GM12874 (cell line): ENCODE measurements around the gene ZNF319.

Experiments used
- CTCF ChIP-seq: IDR thresholded peaks from 2 replicates; pipeline ENCODE4 v1.5.1; 2011; ENCODE audit warnings: low read depth, mild to moderate bottlenecking, control low read depth, low read length, moderate library complexity; ENCODE audit not compliant: insufficient read depth

The ZNF319 gene

GRCh38 chr16:58013201-58013956 is 12.9 kb upstream of the ZNF319 start:
- TF ChIP-seq CTCF, result no peak

GRCh38 chr16:58012481-58012880 is 12.0 kb upstream of the ZNF319 start:
- TF ChIP-seq CTCF, result no peak

- TF ChIP-seq CTCF, result no peak
These were observed 11.2 kb upstream of the ZNF319 start for GRCh38 chr16:58011652-58012051.

GRCh38 chr16:58010886-58011285 is 10.4 kb upstream of the ZNF319 start:
- no peak for TF ChIP-seq CTCF

GRCh38 chr16:58009856-58010416 is 9.5 kb upstream of the ZNF319 start:
- TF ChIP-seq CTCF, result no peak

- no peak for TF ChIP-seq CTCF
These were observed 2.5 kb upstream of the ZNF319 start for GRCh38 chr16:58002936-58003335.

- TF ChIP-seq CTCF, result no peak
These were observed 1.9 kb upstream of the ZNF319 start for GRCh38 chr16:58002416-58002800.
